Measurements from ENCODE around the gene DNER. TPM values are rescaled to one million over a fixed set of nuclear protein-coding genes. Genes with fewer than 3 reads are reported as not detected.

DNER gene
- total RNA-seq, 1 experiment from 2014 or later: 2.9 TPM

DNA sequence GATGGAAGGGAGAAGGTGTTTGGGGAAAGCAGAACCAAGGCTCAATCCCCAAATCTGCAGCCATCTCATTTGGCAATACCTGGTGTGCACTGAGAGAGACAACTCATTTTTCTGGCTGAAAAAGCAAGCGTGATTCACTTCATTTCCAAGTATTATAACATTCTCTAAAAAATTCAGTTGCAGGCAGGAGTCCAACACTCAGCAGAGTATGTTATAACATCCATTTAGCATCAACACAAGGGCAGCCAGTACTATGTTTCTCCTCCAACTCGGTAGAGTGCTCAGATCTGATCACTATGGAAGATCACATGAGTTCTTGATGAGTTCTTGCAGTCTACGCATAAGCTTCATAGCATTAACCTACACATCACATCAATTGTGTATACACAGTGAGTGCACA, 343.8 kb downstream of the DNER start:
- TF ChIP-seq EZH2phosphoT487 (IDR thresholded peaks at IDR 0.05; ENCODE audit: borderline replicate concordance) (no peak), CEBPB (IDR thresholded peaks at IDR 0.05; ENCODE audit: low read depth) (no peak), EGR1 (IDR thresholded peaks at IDR 0.05; ENCODE audit: low read depth) (no peak), SRF (IDR thresholded peaks at IDR 0.05; ENCODE audit: low read depth) (no peak), RAD21 (IDR thresholded peaks at IDR 0.05; ENCODE audit: low read depth) (no peak), SP1 (IDR thresholded peaks at IDR 0.05; ENCODE audit: low read depth) (no peak), JUND (IDR thresholded peaks at IDR 0.05) (no peak), POLR2AphosphoS5 (IDR thresholded peaks at IDR 0.05; ENCODE audit: low read depth, low read length) (no peak)
- ChIA-PET RAD21 (ENCODE audit: low non-redundant PET in 1 of 2, low total read pairs in 2 of 2, uncharacterized antibody in 2 of 2, unreplicated experiment in 2 of 2) (no interaction called here), CTCF (no interaction called here)

DNA sequence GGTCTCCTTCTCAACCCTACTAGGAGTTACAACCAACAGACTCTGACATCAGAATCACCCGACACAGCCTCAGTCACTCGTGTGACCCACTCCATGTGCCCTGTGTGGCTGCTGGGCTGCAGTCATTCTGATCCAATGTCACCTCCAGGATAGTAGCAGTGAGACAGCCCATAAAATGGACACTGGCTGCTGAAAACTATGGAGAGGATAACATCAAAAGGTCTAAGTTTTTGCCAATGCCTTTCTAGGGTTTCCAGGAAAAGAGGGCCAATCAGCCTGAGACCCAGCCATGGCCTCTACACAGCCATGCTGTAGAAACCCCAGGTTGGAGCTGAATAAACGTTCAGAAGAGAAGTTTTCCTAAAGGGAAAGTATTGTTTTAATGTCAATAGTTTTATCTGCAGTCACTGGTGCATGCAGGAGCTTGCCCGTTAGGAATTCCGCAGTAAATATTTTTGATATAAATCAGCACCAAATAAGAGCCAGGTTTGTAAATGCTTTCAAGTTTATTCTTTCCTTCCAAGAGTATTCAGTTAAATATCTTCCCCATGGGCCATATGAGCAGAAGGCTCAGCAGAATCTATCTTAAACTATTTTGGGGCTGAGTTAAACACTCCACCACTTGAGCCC, 351.1 kb downstream of the DNER start:
- Histone ChIP-seq H3K36me3 (ENCODE audit: control insufficient read depth in 1 of 2, insufficient read depth in 2 of 2, low read length in 2 of 2) (no peaks in the 10 kb centered on the region), H3K79me2 (ENCODE audit: insufficient read depth, low read length) (no peaks in the 10 kb centered on the region), H3K4me1 (ENCODE audit: control insufficient read depth in 1 of 2, insufficient read depth in 2 of 2, low read length in 2 of 2) (no peaks in the 10 kb centered on the region), H3K9me3 (ENCODE audit: control insufficient read depth in 1 of 2, insufficient read depth in 1 of 2, low read depth in 1 of 2, low read length in 2 of 2) (no peaks in the 10 kb centered on the region), H3K27ac (ENCODE audit: low read depth, low read length) (no peak overlapping the region), H3K9me2 (ENCODE audit: insufficient read depth) (no peaks in the 10 kb centered on the region), H3K27me3 (ENCODE audit: insufficient read depth, low read length) (no peaks in the 10 kb centered on the region), H4K20me1 (ENCODE audit: insufficient read depth) (no peaks in the 10 kb centered on the region), H2AFZ (ENCODE audit: low read depth, low read length, poor library complexity, severe bottlenecking) (no peak overlapping the region), H3K4me3 (replicated peaks in 1 of 2; ENCODE audit: low read depth in 1 of 2, low read length in 2 of 2) (no peak overlapping the region), H3K4me2 (ENCODE audit: low read length) (no peak overlapping the region), H3K9ac (ENCODE audit: low read length) (no peak overlapping the region)
- no peak for DNase-seq (ENCODE audit: low read depth, low spot score)
- CTCF ChIA-PET: no interaction called here
- intact Hi-C loops (cut with micrococcal nuclease): no loop called here
- no peak for TF ChIP-seq SP1 (IDR thresholded peaks at IDR 0.05; ENCODE audit: low read depth)
- TF ChIP-seq JUND (IDR thresholded peaks at IDR 0.05): no peak
- no peak for TF ChIP-seq CBX3 (IDR thresholded peaks at IDR 0.05; ENCODE audit: low read depth)
- TF ChIP-seq, protein P1, sequence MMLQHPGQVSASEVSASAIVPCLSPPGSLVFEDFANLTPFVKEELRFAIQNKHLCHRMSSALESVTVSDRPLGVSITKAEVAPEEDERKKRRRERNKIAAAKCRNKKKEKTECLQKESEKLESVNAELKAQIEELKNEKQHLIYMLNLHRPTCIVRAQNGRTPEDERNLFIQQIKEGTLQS (IDR thresholded peaks at IDR 0.05): no peak
- no peak for TF ChIP-seq EGR1 (IDR thresholded peaks at IDR 0.05; ENCODE audit: low read depth)
- no peak for TF ChIP-seq EZH2phosphoT487 (IDR thresholded peaks at IDR 0.05; ENCODE audit: borderline replicate concordance)
- TF ChIP-seq SIN3A (IDR thresholded peaks at IDR 0.05; ENCODE audit: low read depth): no peak
- no peak for TF ChIP-seq POLR2A (IDR thresholded peaks at IDR 0.05; ENCODE audit: borderline replicate concordance, extremely low read depth, insufficient read depth, insufficient read length)
- no peak for TF ChIP-seq YY1 (IDR thresholded peaks at IDR 0.05; ENCODE audit: extremely low read depth, insufficient replicate concordance, low read depth, low read length)
- no peak for TF ChIP-seq ZFX (IDR thresholded peaks at IDR 0.05)
- no peak for TF ChIP-seq ZNF274 (IDR thresholded peaks at IDR 0.05; ENCODE audit: low read depth, low read length)
- TF ChIP-seq, protein P2, sequence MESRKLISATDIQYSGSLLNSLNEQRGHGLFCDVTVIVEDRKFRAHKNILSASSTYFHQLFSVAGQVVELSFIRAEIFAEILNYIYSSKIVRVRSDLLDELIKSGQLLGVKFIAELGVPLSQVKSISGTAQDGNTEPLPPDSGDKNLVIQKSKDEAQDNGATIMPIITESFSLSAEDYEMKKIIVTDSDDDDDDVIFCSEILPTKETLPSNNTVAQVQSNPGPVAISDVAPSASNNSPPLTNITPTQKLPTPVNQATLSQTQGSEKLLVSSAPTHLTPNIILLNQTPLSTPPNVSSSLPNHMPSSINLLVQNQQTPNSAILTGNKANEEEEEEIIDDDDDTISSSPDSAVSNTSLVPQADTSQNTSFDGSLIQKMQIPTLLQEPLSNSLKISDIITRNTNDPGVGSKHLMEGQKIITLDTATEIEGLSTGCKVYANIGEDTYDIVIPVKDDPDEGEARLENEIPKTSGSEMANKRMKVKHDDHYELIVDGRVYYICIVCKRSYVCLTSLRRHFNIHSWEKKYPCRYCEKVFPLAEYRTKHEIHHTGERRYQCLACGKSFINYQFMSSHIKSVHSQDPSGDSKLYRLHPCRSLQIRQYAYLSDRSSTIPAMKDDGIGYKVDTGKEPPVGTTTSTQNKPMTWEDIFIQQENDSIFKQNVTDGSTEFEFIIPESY (IDR thresholded peaks at IDR 0.05; ENCODE audit: extremely low read depth, insufficient replicate concordance, low read length): no peak
- no peak for TF ChIP-seq FOSL1 (IDR thresholded peaks at IDR 0.05; ENCODE audit: low read depth)
- POLR2A ChIA-PET: no interaction called here
- RAD21 ChIA-PET (ENCODE audit: low non-redundant PET in 1 of 2, low total read pairs in 2 of 2, uncharacterized antibody in 2 of 2, unreplicated experiment in 2 of 2): no interaction called here
- no peak for ATAC-seq
- no TSS peak for BruUV-seq (replicated peaks)

More for the DNA sequence above, 343.8 kb downstream of the DNER start:
- Histone ChIP-seq H2AFZ (ENCODE audit: low read depth, low read length, poor library complexity, severe bottlenecking) (no peak overlapping the region), H3K4me2 (ENCODE audit: low read length) (no peak overlapping the region), H3K9ac (ENCODE audit: low read length) (no peak overlapping the region), H3K4me3 (replicated peaks in 1 of 2; ENCODE audit: low read depth in 1 of 2, low read length in 2 of 2) (no peak overlapping the region), H3K79me2 (ENCODE audit: insufficient read depth, low read length) (no peaks in the 10 kb centered on the region), H3K27ac (ENCODE audit: low read depth, low read length) (no peak overlapping the region), H3K4me1 (ENCODE audit: control insufficient read depth in 1 of 2, insufficient read depth in 2 of 2, low read length in 2 of 2) (no peaks in the 10 kb centered on the region), H4K20me1 (ENCODE audit: insufficient read depth) (no peaks in the 10 kb centered on the region), H3K9me3 (ENCODE audit: control insufficient read depth in 1 of 2, insufficient read depth in 1 of 2, low read depth in 1 of 2, low read length in 2 of 2) (no peaks in the 10 kb centered on the region), H3K9me2 (ENCODE audit: insufficient read depth) (no peaks in the 10 kb centered on the region), H3K27me3 (ENCODE audit: insufficient read depth, low read length) (no peaks in the 10 kb centered on the region), H3K36me3 (ENCODE audit: control insufficient read depth in 1 of 2, insufficient read depth in 2 of 2, low read length in 2 of 2) (no peaks in the 10 kb centered on the region)
- DNase-seq (ENCODE audit: low read depth, low spot score) (no peak), ATAC-seq (no peak)
- no TSS peak for BruUV-seq (replicated peaks)
- POLR2A ChIA-PET: no interaction called here
- intact Hi-C loops (cut with micrococcal nuclease): no loop called here

All from HCT116 (cell line).